ENCODE measurements around the gene MYDGF.

The MYDGF gene

DNA sequence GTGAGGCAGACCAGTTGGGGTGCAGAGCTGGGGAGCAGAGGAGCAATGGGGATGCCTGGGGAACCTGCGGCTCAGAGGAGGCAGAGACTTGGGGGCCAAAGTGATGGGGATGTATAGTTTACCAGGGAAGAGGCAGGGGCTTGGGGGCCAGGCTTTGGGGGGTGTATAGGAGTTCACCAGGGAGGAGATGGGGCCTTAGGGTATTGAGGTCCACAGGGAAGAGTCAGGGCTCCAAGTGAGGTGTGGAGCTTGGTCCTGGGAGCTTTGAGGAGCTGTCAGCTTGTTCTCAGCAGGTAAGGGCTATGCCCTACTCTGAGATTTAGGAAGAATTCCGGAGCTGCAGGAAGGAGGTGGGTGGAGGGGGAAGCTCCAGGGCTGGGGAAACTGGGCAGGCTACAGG is 20.0 kb downstream of the MYDGF start:
- no peak for DNase-seq (ENCODE audit: low read depth)
- H3K4me3 ChIP-seq (ENCODE audit: low read depth, low read length), result no peak overlapping the region

DNA sequence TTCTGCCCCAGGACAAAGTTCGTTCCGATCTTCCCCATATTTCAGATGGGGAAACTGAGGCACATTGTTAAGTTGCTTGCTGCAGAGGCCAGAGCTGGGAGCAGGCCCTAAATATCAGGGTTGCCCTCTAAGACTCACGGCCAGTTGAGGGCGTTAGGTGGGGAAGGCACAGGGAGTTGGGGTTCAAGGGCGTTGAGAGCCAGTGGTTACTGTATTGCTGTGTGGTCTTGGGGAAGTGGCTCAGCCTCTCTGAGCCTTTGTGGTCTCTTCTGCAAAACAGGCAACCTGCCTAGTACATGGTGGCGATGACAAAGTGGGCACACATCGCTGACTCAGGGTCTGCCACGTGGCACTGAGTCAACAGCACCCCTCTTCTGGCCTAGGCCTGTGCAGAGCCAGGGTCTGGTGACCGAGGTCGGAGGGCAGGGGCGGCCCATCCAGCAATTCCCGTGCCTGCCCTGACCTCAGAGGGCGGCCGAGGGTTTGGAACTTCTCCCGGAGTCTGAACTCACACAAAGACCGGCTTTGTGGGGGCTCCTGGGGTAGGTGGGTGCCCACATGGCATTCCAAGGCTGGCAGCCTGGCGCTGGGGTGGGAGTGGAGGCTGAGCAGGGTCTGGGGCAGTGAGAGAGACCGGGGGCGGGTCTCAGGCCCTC is 20.6 kb downstream of the MYDGF start:
- DNase-seq (ENCODE audit: low read depth), result no peak
- no peak overlapping the region for H3K4me3 ChIP-seq (ENCODE audit: low read depth, low read length)

DNA sequence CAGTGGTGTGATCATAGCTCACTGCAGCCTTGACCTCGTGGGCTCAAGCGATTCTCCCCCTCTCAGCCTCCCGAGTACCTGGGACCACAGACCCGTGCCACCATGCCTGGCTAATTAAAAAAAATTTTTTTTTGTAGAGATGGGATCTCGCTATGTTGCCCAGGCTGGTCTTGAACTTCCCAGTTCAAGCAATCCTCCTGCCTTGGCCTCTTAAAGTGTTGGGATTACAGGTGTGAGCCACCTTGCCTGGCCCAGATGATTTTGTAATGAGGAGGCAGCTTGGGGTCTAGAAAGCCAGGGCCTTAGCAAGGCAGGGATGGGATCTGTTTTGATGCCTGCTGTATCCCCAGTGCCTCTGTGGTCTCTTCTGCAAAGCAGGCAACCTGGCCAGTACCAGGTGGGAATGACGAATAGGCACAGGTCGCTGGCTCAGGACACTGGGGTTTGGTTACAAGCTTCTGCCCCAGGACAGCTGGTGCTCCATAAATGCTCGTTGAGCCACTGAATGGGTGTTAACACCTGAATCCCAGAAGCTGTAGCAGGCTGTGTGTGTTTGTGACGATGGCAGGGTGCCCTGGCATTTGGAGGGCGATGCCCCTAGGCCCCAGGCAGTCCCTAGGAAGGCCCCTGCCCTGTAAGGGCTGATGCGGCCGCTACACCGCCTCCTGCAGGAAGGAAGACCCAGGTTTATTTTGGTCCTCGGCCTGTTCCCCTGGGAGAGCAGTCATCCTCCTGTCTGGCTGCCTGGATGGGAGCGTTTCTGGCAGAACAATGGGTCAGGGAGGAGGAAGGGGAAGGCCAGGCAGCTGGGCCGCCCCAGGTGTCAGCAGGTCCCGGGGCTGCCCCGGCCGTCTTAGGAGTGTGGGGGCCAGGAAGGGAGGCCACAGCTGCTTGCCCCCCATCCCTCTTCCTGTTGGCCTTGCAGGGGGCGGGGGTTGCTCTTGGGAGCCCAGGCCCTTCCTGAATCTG is 22.2 kb downstream of the MYDGF start:
- DNase-seq (ENCODE audit: low read depth), result no peak
- no peak overlapping the region for H3K4me3 ChIP-seq (ENCODE audit: low read depth, low read length)

DNA sequence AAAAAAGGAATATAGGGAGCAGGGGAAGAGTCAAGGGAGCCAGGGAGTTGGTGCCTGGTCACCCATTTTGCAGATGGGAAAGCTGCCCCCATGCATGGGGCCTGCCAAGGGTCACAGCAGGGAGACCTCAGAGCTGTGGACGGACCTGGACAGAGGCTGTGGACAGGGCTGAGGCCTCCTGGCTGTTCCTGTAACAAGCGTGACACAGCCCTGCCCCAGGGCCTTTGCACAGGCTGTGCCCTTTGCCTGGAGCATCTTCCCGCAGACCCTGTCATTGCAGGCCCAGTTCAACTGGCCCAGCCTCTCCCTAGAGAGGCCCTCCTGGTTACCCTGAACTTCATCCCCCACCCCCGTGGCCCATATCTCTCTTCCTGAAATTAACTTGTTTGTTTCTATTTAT is 24.4 kb downstream of the MYDGF start:
- no peak for DNase-seq (ENCODE audit: low read depth)

DNA sequence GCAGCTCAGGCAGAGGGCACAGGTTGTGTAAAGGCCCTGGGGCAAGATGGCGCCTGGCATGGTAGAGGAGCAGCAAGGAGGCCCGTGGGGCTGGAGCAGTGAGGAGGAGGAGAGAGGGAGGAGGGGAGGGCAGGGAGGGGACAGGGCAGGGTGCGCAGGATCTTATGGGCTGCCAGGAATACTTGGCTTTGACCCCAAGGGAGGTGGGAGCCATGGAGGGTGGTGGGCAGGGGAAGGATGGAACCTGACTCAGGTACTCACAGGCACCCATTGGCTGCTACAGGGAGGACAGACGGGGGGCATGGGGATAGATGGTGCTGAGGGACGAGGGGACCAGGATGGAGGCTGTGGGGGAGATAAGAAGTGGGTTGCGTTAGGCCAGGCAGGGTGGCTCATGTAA is 27.5 kb downstream of the MYDGF start:
- no peak for DNase-seq (ENCODE audit: low read depth)
- H3K4me3 ChIP-seq (ENCODE audit: low read depth, low read length), result no peak overlapping the region

More for the DNA sequence above, 24.4 kb downstream of the MYDGF start:
- H3K4me3 ChIP-seq (ENCODE audit: low read depth, low read length), result no peak overlapping the region

DNA sequence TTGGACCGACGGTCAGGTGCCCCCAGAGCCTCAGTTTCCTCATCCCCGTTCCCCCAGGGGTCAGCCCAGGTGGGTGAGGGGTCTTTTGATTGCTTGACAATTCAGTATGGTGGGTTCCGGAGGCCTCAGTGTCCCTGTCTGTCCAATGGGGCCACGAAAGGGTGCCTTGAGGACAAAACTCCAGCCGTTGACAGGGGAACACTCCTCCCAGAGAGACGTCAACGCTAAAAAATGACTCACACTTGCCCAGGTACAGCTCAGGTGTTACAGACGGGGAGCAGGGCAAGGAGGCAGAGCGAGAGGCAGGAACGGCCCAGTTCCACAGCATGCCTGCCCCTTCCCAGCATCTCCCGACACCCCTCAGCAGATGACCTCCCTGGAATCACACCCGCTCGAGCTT is 29.0 kb downstream of the MYDGF start:
- no peak for DNase-seq (ENCODE audit: low read depth)
- no peak overlapping the region for H3K4me3 ChIP-seq (ENCODE audit: low read depth, low read length)

DNA sequence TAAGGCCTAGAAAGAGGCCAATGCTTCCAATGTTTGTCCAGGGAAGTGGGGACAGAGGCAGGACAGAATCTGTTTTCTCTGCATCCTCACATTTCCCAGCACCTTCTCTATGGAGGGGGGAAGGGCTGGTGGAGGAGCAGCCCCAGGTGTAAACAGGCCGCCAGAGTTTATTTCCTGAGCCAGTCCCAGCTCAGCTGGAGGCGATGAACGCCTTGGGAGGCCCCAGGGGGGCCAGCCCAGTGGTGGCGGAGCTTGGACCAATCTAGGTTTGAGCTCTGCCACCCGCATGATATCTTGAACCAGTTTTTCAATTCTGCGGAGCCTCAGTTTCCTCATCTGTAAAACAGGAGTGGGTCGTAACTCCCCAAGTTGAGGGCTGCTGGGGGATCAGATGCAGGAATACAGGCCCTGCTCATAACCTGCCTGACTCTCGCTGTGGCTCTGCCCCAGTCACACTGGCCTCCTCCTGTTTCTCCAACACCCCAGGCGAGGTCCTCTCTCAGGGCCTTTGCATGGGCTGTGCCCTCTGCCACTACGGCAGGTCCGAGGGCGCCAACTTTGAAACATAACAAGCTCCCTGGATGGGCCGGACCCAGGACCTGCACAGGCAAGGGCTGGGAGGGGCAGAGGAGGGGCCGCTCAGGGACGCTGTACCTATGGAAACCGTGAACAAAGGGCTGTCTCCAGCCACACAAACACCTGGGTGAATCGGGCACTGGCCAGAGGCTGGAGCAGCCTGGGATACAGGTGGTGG is 29.7 kb downstream of the MYDGF start:
- peak overlapping the region; percentile 79 for H3K4me3 ChIP-seq (ENCODE audit: low read depth, low read length)
- no peak for DNase-seq (ENCODE audit: low read depth)

DNA sequence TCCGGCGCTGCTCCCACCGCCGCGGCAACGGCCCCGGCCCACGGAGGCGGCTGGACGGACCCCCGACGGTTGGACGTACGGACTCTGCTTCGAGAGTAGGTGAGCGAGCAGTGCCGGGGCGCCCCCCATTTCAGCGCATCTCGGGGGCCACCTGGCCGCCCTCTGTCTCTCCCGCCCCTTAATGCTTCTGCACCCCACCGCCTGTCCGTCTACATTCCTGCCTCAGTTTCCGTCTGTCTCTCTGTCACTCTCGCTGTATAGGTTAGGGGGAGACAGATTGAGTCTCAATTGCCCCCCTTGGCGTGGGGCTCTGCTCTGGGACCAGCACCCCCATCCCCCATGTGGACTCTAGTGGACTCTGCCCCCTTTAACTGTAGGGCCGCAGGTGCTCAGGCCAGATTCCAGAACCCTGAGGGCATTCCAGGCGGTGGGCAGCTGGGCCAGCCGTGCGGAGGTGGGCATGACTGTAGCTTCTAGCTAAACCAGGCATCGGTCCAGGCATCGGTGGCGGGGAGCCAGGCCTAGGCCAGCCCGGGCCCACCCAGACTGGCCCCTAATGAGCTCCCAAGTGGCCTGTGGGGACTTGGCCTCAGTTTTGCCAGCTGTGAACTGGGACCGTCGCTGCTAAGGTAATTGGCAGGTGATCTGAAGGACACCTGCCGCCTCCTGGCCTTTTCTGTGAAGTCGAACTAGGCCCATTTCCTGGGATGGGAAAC is 30.5 kb downstream of the MYDGF start:
- peak overlapping the region; percentile 79 for H3K4me3 ChIP-seq (ENCODE audit: low read depth, low read length)
- DNase-seq (ENCODE audit: low read depth), result no peak

DNA sequence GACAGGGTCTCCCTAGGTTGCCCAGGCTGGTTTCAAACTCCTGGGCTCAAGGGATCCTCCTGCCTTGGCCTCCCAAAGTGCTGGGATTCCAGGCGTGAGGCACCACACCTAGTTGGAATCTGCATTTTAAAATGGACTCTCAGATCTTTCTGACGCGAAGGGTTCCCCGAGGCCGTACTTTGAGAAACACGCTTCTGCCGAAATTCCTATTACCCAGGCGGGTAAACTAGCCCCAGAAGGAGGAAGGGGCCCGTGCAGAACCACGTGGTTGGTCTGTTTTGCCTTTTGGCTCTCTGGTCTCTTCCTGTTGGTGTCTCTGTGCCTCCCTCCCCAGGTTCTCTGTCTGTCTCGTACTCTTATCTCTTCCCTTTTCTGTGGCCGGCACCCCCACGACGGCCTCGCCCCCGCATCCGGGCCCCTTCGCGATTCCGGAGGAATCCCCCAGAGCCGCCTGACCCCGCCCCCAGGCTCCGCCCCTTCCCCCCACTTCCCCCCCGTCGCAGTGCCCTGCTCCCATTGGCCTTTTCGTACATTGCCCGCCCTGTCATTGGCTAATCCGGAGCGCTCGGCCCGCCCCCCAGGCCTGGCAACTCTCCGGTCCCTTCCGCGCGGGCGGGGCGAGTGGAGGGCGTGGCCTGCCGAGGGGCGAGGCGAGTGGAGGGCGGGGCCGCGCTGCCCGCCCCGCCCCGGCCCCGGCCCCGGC is 31.2 kb downstream of the MYDGF start, which contains the start of gene TNFAIP8L1:
TNFAIP8L1 (plus strand) TSS at position 689 of the 703 bp plus-strand sequence. CDS start 12,354 bp downstream, outside the sequence.
- peak; percentile 77 for DNase-seq (ENCODE audit: low read depth)
- H3K4me3 ChIP-seq (ENCODE audit: low read depth, low read length), result peak within 1 kb of the TSS; percentile 79

DNA sequence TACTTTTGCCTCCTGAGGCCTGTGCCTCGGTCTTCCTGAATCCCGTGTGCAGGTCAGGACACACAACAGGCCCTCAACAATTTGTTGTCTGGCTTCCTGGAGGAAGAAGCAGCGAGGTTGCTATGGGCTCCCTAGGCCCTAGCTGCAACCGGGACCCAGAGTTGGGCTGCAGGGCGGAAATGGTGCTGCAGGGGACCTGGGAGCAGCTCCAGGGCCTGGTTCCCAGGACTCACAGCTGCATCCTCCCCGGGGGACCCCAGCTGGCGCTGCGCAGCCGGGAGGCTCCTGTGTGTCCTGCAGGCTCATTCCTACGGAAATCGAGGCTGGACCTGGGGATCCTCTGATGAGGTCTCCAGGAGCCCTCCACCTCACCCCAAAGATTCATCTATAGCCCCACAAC is 31.8 kb downstream of the MYDGF start:
- H3K4me3 ChIP-seq (ENCODE audit: low read depth, low read length), result no peak overlapping the region
- no peak for DNase-seq (ENCODE audit: low read depth)

DNA sequence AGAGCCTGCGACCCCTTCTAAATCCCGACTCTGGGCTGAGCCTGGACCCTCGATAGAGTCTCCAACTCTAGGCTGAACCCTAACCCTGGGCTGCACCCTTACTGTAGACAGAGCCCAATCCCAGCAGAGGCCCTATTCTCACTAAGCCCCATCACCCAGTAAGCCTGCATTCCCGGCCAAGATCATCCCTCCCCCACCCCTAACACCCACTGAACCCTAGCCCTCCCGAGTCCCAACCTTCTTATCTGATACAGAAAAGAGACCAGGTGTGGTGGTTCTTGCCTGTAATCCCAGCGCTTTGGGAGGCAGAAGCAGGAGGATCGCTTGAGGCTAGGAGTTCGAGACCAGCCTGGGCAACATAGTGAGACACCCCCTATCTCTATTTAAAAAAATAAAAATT is 33.4 kb downstream of the MYDGF start:
- DNase-seq (ENCODE audit: low read depth), result no peak
- peak overlapping the region; percentile 45 for H3K4me3 ChIP-seq (ENCODE audit: low read depth, low read length)

DNA sequence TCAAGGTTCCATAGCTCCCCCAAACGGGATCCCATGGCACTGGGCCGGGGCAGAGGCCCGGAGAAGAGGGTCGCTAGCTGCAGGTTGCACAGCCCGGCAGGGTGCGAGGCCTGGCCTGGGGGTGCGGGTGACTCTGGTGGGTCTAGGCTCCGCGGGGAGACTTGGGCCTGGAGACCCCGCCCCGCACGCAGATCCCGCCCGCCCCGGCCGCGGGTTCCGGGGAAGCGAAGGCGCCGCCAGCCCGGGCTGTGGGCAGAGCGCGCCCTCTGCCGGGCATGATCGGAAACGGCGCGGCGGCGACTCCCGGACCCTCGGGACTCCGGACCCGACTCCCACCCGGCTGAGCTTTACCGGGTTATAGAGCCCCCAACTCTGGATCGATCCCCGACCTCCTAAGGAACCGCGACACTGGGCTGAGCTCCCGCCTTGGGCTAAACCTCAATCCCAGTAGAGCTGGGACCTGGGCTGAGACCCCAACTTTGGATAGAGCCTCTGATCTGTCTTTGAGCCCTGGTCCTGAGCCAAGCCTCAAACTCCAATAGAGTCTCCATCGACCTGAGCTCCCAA is 33.9 kb downstream of the MYDGF start:
- DNase-seq (ENCODE audit: low read depth), result no peak
- H3K4me3 ChIP-seq (ENCODE audit: low read depth, low read length), result peak overlapping the region; percentile 45

DNA sequence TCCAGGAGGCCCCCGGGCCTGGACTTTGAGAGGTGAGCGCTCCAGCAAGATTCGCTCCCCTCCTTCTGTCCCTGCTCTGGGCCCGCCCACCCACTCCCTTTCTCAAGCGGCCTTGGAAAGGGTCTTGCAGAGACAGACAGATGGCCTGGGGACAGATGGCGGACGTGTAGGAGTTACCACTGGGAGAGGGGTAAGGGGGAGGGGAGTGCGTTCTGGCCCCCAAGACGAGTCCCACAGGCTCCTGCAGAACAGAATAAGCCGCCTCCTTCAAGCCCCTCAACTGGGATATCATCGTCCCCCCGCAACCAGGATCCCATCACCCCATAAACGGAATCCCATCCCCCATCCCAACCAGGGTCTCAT is 34.4 kb downstream of the MYDGF start:
- peak overlapping the region; percentile 45 for H3K4me3 ChIP-seq (ENCODE audit: low read depth, low read length)
- DNase-seq (ENCODE audit: low read depth), result no peak

DNA sequence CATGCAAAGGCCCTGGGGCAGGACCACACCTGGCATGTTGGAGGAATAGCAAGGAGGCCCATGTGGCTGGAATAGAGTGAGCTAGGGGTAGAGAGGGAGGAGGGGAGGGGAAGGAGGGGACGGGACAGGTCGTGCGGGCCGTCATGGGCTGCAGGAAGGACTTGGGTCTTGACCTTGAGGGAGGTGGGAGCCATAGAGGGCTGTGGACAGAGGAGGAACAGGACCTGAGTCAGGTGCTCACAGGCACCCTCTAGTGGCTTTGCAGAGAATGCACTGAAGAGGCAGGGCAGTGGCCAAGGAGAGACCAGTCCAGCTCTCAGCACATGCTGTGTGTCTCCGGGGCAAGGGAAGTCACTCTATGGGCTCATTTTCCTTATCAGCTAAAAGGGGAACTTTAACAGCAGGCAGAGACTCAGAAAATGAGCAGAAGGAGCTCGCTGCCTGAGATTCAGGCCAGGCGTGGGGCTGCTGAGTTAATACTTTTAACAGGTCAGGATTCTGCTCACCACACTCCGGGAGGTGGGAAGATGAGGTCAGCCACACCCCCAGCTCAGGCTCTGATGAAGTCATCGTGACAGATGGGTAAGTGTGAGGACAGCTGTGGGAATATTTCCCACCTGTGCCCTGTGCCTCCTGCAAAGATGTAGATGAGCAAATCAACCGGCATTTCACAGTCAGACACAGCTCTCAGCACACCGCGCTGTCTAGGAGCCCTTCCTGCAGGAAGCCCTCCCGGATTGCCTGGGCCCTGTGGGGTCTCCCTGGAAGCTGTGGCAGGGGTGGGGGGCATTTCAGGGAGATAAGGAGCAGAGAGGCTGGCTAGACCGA is 36.8 kb downstream of the MYDGF start:
- no peak overlapping the region for H3K4me3 ChIP-seq (ENCODE audit: low read depth, low read length)

DNA sequence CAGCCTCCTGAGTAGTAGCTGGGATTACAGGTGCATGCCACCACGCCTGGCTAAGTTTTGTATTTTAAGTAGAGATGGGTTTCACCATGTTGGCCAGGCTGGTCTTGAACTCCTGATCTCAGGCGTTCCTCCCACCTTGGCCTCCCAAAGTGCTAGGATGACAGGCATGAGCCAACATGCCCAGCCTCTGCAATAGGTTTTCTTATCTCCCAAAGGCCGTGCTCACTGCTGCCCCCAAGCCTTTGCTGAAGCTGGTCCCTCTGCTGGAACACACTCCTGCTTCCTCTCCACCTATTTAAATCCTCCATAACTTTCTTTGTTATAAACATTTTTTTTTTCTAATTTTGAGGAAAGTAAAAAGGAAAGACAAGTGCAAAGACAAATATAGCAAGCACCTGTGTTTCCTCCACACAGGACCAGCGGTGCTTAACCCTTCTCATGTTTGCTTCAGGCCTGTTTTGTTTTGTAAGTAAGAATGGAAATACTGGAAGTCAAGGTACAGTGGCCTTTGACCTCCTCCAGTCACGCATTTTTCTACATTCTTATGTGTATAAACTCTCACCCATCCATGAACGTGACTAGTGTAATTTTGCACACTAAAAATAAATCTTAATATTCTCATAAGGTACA is 45.3 kb downstream of the MYDGF start:
- DNase-seq (ENCODE audit: low read depth), result no peak
- no peak overlapping the region for H3K4me3 ChIP-seq (ENCODE audit: low read depth, low read length)

More for the DNA sequence above, 36.8 kb downstream of the MYDGF start:
- DNase-seq (ENCODE audit: low read depth), result peak; percentile 68

DNA sequence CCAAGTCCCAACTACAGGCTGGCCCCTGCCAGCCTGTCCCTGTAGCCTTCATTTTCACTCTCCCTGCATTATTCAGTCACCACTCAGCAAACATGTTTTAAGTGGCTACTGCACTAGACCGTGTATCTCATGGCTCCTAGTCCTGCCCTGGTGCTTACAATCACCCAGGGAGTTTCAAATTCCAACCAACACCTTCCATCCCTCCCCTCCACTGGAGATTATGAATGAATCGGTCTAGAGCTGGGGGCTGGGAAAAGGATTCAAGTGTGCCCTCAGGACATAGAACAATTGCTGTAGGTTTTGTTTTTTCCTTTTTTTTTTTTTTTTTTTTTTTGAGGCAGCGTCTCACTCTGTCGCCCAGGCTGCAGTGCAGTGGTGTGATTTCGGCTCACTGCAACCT is 45.8 kb downstream of the MYDGF start:
- H3K4me3 ChIP-seq (ENCODE audit: low read depth, low read length), result no peak overlapping the region
- no peak for DNase-seq (ENCODE audit: low read depth)

DNA sequence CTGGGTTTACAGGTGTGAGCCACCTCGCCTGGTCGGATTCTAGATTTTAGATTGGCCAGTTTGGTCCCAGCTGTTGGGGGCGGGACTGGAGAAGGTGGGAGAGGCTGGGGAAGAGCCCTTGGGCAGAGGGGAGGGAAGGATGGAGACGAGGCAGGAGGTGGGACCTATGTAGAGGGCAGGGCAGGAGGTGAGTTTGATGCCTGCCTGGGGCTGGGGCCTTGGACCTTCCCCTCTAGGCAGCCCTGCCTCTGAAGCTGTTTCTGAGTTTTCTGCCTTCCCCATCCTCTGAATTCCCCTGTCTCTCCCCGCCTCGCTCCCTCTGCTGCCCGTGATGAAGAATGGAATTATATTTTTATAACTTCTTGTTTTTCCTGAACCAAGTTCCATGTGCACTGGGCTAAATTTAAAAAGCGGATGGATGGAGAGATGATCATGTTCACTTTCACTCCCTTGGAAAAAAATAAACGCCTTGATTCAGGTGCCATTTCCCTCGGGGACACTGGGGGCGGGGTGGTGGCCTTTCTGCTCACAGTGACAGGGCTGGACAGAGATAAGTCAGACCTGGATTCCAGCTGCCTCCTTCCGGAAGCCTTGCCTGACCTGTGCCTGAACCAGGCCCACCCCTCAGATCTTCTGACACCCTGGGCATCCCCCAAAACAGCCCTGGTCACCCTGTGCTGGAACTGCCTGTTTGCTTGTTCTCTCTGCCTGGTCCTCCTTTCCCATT is 47.3 kb downstream of the MYDGF start:
- no peak overlapping the region for H3K4me3 ChIP-seq (ENCODE audit: low read depth, low read length)
- DNase-seq (ENCODE audit: low read depth), result no peak

Data from skeletal muscle cell (primary cell).